Suprapubic skin (tissue), 3 donors: Measurements from ENCODE around the gene KRT17.
"Not testable (repeated sequence)": the region's sequence is repeated elsewhere in the genome, so short reads cannot be mapped to it uniquely, and the experiment has no call there.

Experiments
- CTCF ChIP-seq, 2 donors: fragments of 200-600 bp in 1 of 2; fragments of 450-650 bp in 1 of 2; sonication (generic) in 1 of 2; IDR thresholded peaks; one replicate each; pipeline ENCODE4 v1.5.1; 2016 to 2019; ENCODE audit warnings: antibody characterized with exemption in 2 of 2, mild to moderate bottlenecking in 1 of 2, moderate library complexity in 1 of 2
- POLR2A ChIP-seq, 2 donors: fragments of 450-650 bp; IDR thresholded peaks; one replicate each; pipeline ENCODE4 v1.6.1; 2017; ENCODE audit warnings: antibody characterized with exemption in 2 of 2, mild to moderate bottlenecking in 2 of 2, moderate library complexity in 2 of 2

DNA sequence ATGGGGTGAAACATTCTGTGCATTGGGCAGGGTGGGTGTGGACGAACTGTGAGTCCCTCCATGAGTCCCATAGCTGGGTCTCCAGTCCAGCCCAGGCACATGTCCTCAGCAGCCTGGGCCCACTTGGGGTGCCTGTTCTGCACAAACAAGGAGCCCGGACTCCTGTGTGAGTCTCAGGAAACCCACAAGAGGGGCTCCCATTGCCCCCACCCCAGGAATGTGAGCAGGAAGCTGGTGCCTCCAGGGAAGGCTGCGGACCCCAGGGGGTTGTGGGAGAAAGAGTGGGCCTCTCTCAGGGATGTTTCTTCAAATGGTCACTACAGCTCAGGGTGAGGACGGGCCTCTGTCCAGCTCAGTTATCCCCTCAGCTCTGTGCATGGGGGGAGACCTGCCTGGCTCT is 7.9 kb downstream of the KRT17 start:
- TF ChIP-seq CTCF, POLR2A (IDR thresholded peaks at IDR 0.05): not testable (repeated sequence)
